H1 (cell line): ENCODE data around the gene AKAP9. TPM values are rescaled to one million over a fixed set of nuclear protein-coding genes. Genes with fewer than 3 reads are reported as not detected.

ENCODE experiments used
- ASH2L ChIP-seq: fragments of 200-600, 300-600 bp; sonication (generic); IDR thresholded peaks from one replicate; pipeline ENCODE4 v1.7.1; 2017; ENCODE audit warnings: low read length
- ATF3 ChIP-seq: IDR thresholded peaks from 2 replicates; pipeline ENCODE4 v1.6.1; 2011; ENCODE audit warnings: low read depth, mild to moderate bottlenecking, low read length; ENCODE audit not compliant: insufficient read depth
- CBX5 ChIP-seq: fragments of 300-800, 300-1000 bp; sonication (generic); IDR thresholded peaks from 2 replicates; pipeline ENCODE4 v1.7.1; 2016; ENCODE audit warnings: antibody characterized with exemption, low read length, low read depth
- CHD1 ChIP-seq: IDR thresholded peaks from 2 replicates; pipeline ENCODE4 v1.6.1; 2012; ENCODE audit warnings: low read depth, low read length, improper control_type of control experiment
- CHD2 ChIP-seq: IDR thresholded peaks from 2 replicates; pipeline ENCODE4 v1.6.1; 2012; ENCODE audit warnings: low read length, improper control_type of control experiment
- HDAC2 ChIP-seq, 2 experiments: fragments of 300-600 bp in 1 of 2; sonication (generic) in 1 of 2; IDR thresholded peaks; 2 replicates each; pipeline ENCODE4 v1.6.1; 2011 to 2012; ENCODE audit warnings: low read depth in 2 of 2, low read length in 2 of 2, mild to moderate bottlenecking in 2 of 2, moderate library complexity in 2 of 2, borderline replicate concordance in 1 of 2, inconsistent platforms in 1 of 2
- NANOG ChIP-seq: IDR thresholded peaks from 2 replicates; pipeline ENCODE4 v1.6.1; 2011; ENCODE audit warnings: low read length, low read depth, mild to moderate bottlenecking, inconsistent platforms; ENCODE audit not compliant: insufficient read depth, poor library complexity, severe bottlenecking
- NRF1 ChIP-seq: IDR thresholded peaks from 2 replicates; pipeline ENCODE4 v1.6.1; 2011; ENCODE audit warnings: mild to moderate bottlenecking, low read depth, low read length, improper control_type of control experiment
- POLR2A ChIP-seq, 2 experiments: IDR thresholded peaks; 1 replicate in 1 of 2; 2 replicates in 1 of 2; pipeline ENCODE4 v1.6.1; 2011; ENCODE audit warnings: low read depth in 2 of 2, low read length in 2 of 2, mild to moderate bottlenecking in 2 of 2; ENCODE audit errors: control extremely low read depth in 1 of 2
- POLR2AphosphoS5 ChIP-seq: IDR thresholded peaks from 2 replicates; pipeline ENCODE4 v1.6.1; 2011; ENCODE audit warnings: low read depth, low read length
- RAD21 ChIP-seq, 2 experiments: IDR thresholded peaks in 1 of 2; conservative IDR thresholded peaks in 1 of 2; 2 replicates each; pipeline ENCODE4 v1.6.1; 2011; ENCODE audit warnings: low read depth in 2 of 2, low read length in 2 of 2, improper control_type of control experiment in 1 of 2, inconsistent platforms in 1 of 2, mild to moderate bottlenecking in 1 of 2, moderate library complexity in 1 of 2
- RBBP5 ChIP-seq: IDR thresholded peaks from 2 replicates; pipeline ENCODE4 v1.7.1; 2012; ENCODE audit warnings: low read depth, mild to moderate bottlenecking, inconsistent platforms, low read length, moderate library complexity, borderline replicate concordance
- RFX5 ChIP-seq: IDR thresholded peaks from 2 replicates; pipeline ENCODE4 v1.6.1; 2011; ENCODE audit warnings: low read depth, low read length, improper control_type of control experiment, borderline replicate concordance
- RNF2 ChIP-seq: fragments of 200-900, 300-1000 bp; sonication (generic); IDR thresholded peaks from 2 replicates; pipeline ENCODE4 v1.7.1; 2016; ENCODE audit warnings: borderline replicate concordance, low read depth, mild to moderate bottlenecking, antibody characterized with exemption, low read length; ENCODE audit not compliant: poor library complexity, severe bottlenecking; ENCODE audit errors: missing control alignments
- TAF1 ChIP-seq: IDR thresholded peaks from 2 replicates; pipeline ENCODE4 v1.6.1; 2011; ENCODE audit warnings: mild to moderate bottlenecking, low read depth, low read length
- TAF7 ChIP-seq: optimal IDR thresholded peaks from 2 replicates; pipeline ENCODE3; 2011; ENCODE audit warnings: low read depth, mild to moderate bottlenecking, inconsistent platforms, low read length, moderate library complexity, borderline replicate concordance
- TBP ChIP-seq: IDR thresholded peaks from 2 replicates; pipeline ENCODE4 v1.6.1; 2011; ENCODE audit warnings: low read depth, low read length, improper control_type of control experiment
- TCF12 ChIP-seq: IDR thresholded peaks from 2 replicates; pipeline ENCODE4 v1.6.1; 2011; ENCODE audit warnings: low read depth, mild to moderate bottlenecking, low read length
- polyA plus RNA-seq, 7 experiments: library from polyadenylated mRNA; depleted of rRNA in 3 of 7; stranded (reverse) in 5 of 7; unstranded in 2 of 7; fragments of >200 nt in 5 of 7; fragments of 200-250 nt in 2 of 7; gene quantifications; 1 replicate in 5 of 7; 2 replicates in 1 of 7; 4 replicates in 1 of 7; pipeline versions ENCODE4 v1.2.1 to v1.2.3, GENCODE V29; 2011 to 2013; ENCODE audit warnings: missing spikeins in 2 of 7, mixed read lengths in 2 of 7
- total RNA-seq: library from RNA; stranded (reverse); fragmentation: NEBNext Ultra II Directional; extraction: Animal tissue kit (Norgen Biotek cat#: 25700); gene quantifications from 2 replicates; pipeline ENCODE4 v1.2.1, GENCODE V29; 2021
- TF ChIP-seq, protein P1 (sequence below): IDR thresholded peaks from 2 replicates; pipeline ENCODE4 v1.6.1; 2012; ENCODE audit warnings: inconsistent platforms
- TF ChIP-seq, protein P2 (sequence below), 3 experiments: IDR thresholded peaks; 1 replicate in 2 of 3; 2 replicates in 1 of 3; pipeline versions ENCODE4 v1.5.1 to v1.6.1; 2011; ENCODE audit warnings: low read length in 3 of 3, mild to moderate bottlenecking in 3 of 3, inconsistent platforms in 2 of 3, low read depth in 1 of 3, moderate library complexity in 1 of 3; ENCODE audit not compliant: insufficient read depth in 1 of 3; ENCODE audit errors: control extremely low read depth in 1 of 3

Gene AKAP9
- total and polyA plus RNA-seq, 2 of the 8 experiments (the other 6 are each of a cell fraction or from before 2014, with no cell fraction given): 6.2 to 26.3 TPM

DNA sequence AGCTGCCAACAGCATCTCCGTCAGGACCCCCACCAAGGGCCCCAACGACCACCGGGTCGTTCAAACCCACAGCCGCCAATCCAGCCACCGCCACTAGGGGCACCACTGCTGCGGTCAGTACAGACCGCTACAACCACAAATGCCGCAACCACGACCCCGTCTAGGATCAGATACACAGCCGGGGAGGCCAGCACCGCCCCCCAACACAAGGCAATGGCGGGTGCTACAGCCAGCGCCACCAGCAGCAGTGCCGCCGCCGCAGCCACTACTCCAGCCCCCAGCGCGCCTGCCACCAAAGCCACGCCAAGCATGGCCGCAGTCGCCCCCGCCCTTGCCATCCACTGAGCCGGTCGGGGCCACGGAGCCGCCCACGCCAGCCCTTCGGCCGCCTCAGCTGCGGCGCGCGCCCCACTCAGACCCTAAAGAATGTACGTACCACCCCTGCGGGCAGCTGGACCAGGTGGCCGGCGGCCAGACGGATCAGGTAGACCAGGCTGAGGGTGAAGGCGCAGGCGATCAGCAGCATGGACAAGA is 193.1 kb downstream of the AKAP9 start (continued):
- TF ChIP-seq RAD21 (IDR thresholded peaks at IDR 0.05 in 1 of 2, conservative IDR thresholded peaks at IDR 0.05 in 1 of 2; ENCODE audit: low read depth in 2 of 2, low read length in 2 of 2) (peak; percentile 54 to 63), CBX5 (no peak), TAF7 (no peak), CHD1 (no peak), RFX5 (no peak), HDAC2 (IDR thresholded peaks at IDR 0.05; ENCODE audit: borderline replicate concordance in 1 of 2, low read depth in 2 of 2, low read length in 2 of 2) (peak in 1 of 2 experiments; percentile 75; a peak in 1 of 4 replicates), NRF1 (no peak), RNF2 (no peak), ASH2L (no peak), POLR2A (IDR thresholded peaks at IDR 0.05; ENCODE audit: control extremely low read depth in 1 of 2, low read depth in 2 of 2, low read length in 2 of 2) (no peak), TBP (no peak), TAF1 (0 out of 2 replicates have a peak, but pooled peaks have one; percentile 32), POLR2AphosphoS5 (no peak; the same call in 1 of the 2 replicates), ATF3 (no peak), NANOG (no peak), TCF12 (0 out of 2 replicates have a peak, but pooled peaks have one; percentile 28), RBBP5 (peak; percentile 62; the same call in 1 of the 2 replicates), CHD2 (no peak)
- TF ChIP-seq, protein P1, sequence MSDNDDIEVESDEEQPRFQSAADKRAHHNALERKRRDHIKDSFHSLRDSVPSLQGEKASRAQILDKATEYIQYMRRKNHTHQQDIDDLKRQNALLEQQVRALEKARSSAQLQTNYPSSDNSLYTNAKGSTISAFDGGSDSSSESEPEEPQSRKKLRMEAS: no peak; the same call in 1 of the 2 replicates
- TF ChIP-seq, protein P2, sequence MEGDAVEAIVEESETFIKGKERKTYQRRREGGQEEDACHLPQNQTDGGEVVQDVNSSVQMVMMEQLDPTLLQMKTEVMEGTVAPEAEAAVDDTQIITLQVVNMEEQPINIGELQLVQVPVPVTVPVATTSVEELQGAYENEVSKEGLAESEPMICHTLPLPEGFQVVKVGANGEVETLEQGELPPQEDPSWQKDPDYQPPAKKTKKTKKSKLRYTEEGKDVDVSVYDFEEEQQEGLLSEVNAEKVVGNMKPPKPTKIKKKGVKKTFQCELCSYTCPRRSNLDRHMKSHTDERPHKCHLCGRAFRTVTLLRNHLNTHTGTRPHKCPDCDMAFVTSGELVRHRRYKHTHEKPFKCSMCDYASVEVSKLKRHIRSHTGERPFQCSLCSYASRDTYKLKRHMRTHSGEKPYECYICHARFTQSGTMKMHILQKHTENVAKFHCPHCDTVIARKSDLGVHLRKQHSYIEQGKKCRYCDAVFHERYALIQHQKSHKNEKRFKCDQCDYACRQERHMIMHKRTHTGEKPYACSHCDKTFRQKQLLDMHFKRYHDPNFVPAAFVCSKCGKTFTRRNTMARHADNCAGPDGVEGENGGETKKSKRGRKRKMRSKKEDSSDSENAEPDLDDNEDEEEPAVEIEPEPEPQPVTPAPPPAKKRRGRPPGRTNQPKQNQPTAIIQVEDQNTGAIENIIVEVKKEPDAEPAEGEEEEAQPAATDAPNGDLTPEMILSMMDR (IDR thresholded peaks at IDR 0.05; ENCODE audit: control extremely low read depth in 1 of 3, insufficient read depth in 1 of 3, low read depth in 1 of 3, low read length in 3 of 3): peak; percentile 84 to 93 (median 84)
